ENCODE data around the gene KLK14.

GRCh38 chr19:51060336-51060735 lies 22.4 kb downstream of the KLK14 start:
- TF ChIP-seq CTCF (conservative IDR thresholded peaks at IDR 0.05; ENCODE audit: low read length) (no peak), EZH2phosphoT487 (IDR thresholded peaks at IDR 0.05; ENCODE audit: borderline replicate concordance) (no peak)

Measured in Loucy (cell line).